H1 (cell line): ENCODE data around the gene IZUMO4.

Experiments
- CREB1 ChIP-seq: IDR thresholded peaks from 2 replicates; pipeline ENCODE4 v1.6.1; 2012; ENCODE audit warnings: inconsistent platforms
- POLR2A ChIP-seq, 2 experiments: IDR thresholded peaks; 1 replicate in 1 of 2; 2 replicates in 1 of 2; pipeline ENCODE4 v1.6.1; 2011; ENCODE audit warnings: low read depth in 2 of 2, low read length in 2 of 2, mild to moderate bottlenecking in 2 of 2; ENCODE audit errors: control extremely low read depth in 1 of 2
- RXRA ChIP-seq: IDR thresholded peaks from 2 replicates; pipeline ENCODE4 v1.6.1; 2011; ENCODE audit warnings: low read depth, mild to moderate bottlenecking, low read length, moderate library complexity; ENCODE audit not compliant: insufficient read depth
- TF ChIP-seq, protein P1 (sequence below), 3 experiments: IDR thresholded peaks; 1 replicate in 2 of 3; 2 replicates in 1 of 3; pipeline versions ENCODE4 v1.5.1 to v1.6.1; 2011; ENCODE audit warnings: low read length in 3 of 3, mild to moderate bottlenecking in 3 of 3, inconsistent platforms in 2 of 3, low read depth in 1 of 3, moderate library complexity in 1 of 3; ENCODE audit not compliant: insufficient read depth in 1 of 3; ENCODE audit errors: control extremely low read depth in 1 of 3
- TF ChIP-seq, protein P2 (sequence below): IDR thresholded peaks from 2 replicates; pipeline ENCODE4 v1.6.1; 2012; ENCODE audit warnings: inconsistent platforms
- TF ChIP-seq, protein P3 (sequence below): fragments of 300-600 bp; sonication (generic); IDR thresholded peaks from 2 replicates; pipeline ENCODE4 v1.7.1; 2012; ENCODE audit warnings: low read length, moderate library complexity, mild to moderate bottlenecking, inconsistent platforms; ENCODE audit not compliant: insufficient replicate concordance

DNA sequence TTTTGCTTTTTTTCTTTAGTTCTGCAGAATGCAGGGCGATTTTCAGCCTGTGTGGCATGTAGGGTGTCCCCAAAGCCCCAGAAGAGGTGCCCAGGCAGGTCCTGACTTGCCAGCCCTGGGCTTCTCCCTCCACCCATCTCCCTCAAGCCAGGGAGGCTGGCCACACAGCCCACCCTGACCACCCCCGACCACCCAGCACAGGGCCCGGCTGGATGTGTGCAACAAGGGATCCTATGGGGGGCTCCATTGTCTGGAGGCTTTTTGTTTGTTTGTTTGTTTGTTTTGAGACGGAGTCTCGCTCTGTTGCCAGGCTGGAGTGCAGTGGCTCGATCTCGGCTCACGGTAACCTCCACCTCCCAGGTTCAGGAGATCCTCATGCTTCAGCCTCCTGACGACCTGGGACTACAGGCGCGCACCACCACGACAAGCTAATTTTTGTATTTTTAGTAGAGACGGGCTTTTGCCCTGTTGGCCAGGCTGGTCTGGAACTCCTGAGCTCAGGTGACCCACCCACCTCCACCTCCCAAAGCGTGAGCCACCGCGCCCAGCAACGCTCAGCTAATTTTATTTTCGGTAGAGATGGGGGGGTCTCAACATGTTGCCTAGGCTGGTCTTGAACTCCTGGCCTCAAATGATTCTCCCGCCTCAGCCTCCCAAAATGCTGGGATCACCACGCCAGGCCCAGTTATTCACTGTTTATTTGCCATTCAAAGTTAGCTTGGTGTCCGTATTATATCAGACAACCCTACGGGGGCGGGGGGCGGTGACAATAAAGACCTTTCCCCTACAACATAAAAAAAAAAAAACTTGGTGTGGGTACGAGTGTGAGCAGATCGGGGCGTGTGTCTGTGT lies 37.9 kb upstream of the IZUMO4 start:
- TF ChIP-seq, protein P1, sequence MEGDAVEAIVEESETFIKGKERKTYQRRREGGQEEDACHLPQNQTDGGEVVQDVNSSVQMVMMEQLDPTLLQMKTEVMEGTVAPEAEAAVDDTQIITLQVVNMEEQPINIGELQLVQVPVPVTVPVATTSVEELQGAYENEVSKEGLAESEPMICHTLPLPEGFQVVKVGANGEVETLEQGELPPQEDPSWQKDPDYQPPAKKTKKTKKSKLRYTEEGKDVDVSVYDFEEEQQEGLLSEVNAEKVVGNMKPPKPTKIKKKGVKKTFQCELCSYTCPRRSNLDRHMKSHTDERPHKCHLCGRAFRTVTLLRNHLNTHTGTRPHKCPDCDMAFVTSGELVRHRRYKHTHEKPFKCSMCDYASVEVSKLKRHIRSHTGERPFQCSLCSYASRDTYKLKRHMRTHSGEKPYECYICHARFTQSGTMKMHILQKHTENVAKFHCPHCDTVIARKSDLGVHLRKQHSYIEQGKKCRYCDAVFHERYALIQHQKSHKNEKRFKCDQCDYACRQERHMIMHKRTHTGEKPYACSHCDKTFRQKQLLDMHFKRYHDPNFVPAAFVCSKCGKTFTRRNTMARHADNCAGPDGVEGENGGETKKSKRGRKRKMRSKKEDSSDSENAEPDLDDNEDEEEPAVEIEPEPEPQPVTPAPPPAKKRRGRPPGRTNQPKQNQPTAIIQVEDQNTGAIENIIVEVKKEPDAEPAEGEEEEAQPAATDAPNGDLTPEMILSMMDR (IDR thresholded peaks at IDR 0.05; ENCODE audit: control extremely low read depth in 1 of 3, insufficient read depth in 1 of 3, low read depth in 1 of 3, low read length in 3 of 3), result no peak
- no peak for TF ChIP-seq POLR2A (IDR thresholded peaks at IDR 0.05; ENCODE audit: control extremely low read depth in 1 of 2, low read depth in 2 of 2, low read length in 2 of 2)
- no peak for TF ChIP-seq RXRA
- TF ChIP-seq, protein P2, sequence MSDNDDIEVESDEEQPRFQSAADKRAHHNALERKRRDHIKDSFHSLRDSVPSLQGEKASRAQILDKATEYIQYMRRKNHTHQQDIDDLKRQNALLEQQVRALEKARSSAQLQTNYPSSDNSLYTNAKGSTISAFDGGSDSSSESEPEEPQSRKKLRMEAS, result no peak
- TF ChIP-seq, protein P3, sequence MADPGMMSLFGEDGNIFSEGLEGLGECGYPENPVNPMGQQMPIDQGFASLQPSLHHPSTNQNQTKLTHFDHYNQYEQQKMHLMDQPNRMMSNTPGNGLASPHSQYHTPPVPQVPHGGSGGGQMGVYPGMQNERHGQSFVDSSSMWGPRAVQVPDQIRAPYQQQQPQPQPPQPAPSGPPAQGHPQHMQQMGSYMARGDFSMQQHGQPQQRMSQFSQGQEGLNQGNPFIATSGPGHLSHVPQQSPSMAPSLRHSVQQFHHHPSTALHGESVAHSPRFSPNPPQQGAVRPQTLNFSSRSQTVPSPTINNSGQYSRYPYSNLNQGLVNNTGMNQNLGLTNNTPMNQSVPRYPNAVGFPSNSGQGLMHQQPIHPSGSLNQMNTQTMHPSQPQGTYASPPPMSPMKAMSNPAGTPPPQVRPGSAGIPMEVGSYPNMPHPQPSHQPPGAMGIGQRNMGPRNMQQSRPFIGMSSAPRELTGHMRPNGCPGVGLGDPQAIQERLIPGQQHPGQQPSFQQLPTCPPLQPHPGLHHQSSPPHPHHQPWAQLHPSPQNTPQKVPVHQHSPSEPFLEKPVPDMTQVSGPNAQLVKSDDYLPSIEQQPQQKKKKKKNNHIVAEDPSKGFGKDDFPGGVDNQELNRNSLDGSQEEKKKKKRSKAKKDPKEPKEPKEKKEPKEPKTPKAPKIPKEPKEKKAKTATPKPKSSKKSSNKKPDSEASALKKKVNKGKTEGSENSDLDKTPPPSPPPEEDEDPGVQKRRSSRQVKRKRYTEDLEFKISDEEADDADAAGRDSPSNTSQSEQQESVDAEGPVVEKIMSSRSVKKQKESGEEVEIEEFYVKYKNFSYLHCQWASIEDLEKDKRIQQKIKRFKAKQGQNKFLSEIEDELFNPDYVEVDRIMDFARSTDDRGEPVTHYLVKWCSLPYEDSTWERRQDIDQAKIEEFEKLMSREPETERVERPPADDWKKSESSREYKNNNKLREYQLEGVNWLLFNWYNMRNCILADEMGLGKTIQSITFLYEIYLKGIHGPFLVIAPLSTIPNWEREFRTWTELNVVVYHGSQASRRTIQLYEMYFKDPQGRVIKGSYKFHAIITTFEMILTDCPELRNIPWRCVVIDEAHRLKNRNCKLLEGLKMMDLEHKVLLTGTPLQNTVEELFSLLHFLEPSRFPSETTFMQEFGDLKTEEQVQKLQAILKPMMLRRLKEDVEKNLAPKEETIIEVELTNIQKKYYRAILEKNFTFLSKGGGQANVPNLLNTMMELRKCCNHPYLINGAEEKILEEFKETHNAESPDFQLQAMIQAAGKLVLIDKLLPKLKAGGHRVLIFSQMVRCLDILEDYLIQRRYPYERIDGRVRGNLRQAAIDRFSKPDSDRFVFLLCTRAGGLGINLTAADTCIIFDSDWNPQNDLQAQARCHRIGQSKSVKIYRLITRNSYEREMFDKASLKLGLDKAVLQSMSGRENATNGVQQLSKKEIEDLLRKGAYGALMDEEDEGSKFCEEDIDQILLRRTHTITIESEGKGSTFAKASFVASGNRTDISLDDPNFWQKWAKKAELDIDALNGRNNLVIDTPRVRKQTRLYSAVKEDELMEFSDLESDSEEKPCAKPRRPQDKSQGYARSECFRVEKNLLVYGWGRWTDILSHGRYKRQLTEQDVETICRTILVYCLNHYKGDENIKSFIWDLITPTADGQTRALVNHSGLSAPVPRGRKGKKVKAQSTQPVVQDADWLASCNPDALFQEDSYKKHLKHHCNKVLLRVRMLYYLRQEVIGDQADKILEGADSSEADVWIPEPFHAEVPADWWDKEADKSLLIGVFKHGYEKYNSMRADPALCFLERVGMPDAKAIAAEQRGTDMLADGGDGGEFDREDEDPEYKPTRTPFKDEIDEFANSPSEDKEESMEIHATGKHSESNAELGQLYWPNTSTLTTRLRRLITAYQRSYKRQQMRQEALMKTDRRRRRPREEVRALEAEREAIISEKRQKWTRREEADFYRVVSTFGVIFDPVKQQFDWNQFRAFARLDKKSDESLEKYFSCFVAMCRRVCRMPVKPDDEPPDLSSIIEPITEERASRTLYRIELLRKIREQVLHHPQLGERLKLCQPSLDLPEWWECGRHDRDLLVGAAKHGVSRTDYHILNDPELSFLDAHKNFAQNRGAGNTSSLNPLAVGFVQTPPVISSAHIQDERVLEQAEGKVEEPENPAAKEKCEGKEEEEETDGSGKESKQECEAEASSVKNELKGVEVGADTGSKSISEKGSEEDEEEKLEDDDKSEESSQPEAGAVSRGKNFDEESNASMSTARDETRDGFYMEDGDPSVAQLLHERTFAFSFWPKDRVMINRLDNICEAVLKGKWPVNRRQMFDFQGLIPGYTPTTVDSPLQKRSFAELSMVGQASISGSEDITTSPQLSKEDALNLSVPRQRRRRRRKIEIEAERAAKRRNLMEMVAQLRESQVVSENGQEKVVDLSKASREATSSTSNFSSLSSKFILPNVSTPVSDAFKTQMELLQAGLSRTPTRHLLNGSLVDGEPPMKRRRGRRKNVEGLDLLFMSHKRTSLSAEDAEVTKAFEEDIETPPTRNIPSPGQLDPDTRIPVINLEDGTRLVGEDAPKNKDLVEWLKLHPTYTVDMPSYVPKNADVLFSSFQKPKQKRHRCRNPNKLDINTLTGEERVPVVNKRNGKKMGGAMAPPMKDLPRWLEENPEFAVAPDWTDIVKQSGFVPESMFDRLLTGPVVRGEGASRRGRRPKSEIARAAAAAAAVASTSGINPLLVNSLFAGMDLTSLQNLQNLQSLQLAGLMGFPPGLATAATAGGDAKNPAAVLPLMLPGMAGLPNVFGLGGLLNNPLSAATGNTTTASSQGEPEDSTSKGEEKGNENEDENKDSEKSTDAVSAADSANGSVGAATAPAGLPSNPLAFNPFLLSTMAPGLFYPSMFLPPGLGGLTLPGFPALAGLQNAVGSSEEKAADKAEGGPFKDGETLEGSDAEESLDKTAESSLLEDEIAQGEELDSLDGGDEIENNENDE, result no peak
- no peak for TF ChIP-seq CREB1
